GM12878 (cell line): Measurements from ENCODE around the gene CAPN15. TPM values are rescaled to one million over a fixed set of nuclear protein-coding genes. Genes with fewer than 3 reads are reported as not detected.

Source experiments
- CBX3 ChIP-seq: fragments of 200-600 bp; sonication (generic); IDR thresholded peaks from 2 replicates; pipeline ENCODE4 v1.6.1; 2016; ENCODE audit warnings: low read depth, borderline replicate concordance
- CBX5 ChIP-seq: sonication (generic); IDR thresholded peaks from 2 replicates; pipeline ENCODE4 v1.6.1; 2016; ENCODE audit warnings: low read depth, moderate library complexity, mild to moderate bottlenecking, inconsistent platforms
- CHD2 ChIP-seq: IDR thresholded peaks from 2 replicates; pipeline ENCODE4 v1.6.1; 2011; ENCODE audit warnings: low read depth, low read length, improper control_type of control experiment, borderline replicate concordance
- MEF2A ChIP-seq: IDR thresholded peaks from 2 replicates; pipeline ENCODE4 v1.6.1; 2011; ENCODE audit warnings: low read depth, mild to moderate bottlenecking, low read length, moderate library complexity; ENCODE audit not compliant: insufficient read depth
- MYC ChIP-seq: IDR thresholded peaks from 2 replicates; pipeline ENCODE4 v1.6.1; 2011; ENCODE audit warnings: mild to moderate bottlenecking, low read length, moderate library complexity, inconsistent platforms; ENCODE audit not compliant: insufficient read depth, insufficient replicate concordance, insufficient read length, severe bottlenecking
- PBX3 ChIP-seq: IDR thresholded peaks from 2 replicates; pipeline ENCODE4 v1.6.1; 2011; ENCODE audit warnings: mild to moderate bottlenecking, low read depth, low read length, moderate library complexity; ENCODE audit not compliant: insufficient replicate concordance
- POLR2AphosphoS5 ChIP-seq: IDR thresholded peaks from 2 replicates; pipeline ENCODE4 v1.6.1; 2011; ENCODE audit warnings: mild to moderate bottlenecking, low read length, inconsistent platforms
- PRDM15 ChIP-seq: fragments of 450-650 bp; formaldehyde crosslinking; IDR thresholded peaks from 2 replicates; pipeline ENCODE4 v1.4.0; 2020; ENCODE audit warnings: mild to moderate bottlenecking, moderate library complexity
- RAD21 ChIP-seq: IDR thresholded peaks from 2 replicates; pipeline ENCODE4 v1.6.1; 2011; ENCODE audit warnings: mild to moderate bottlenecking, low read depth, low read length, moderate library complexity; ENCODE audit not compliant: insufficient read depth
- RAD51 ChIP-seq: fragments of 450-650 bp; IDR thresholded peaks from 2 replicates; pipeline ENCODE4 v1.6.1; 2016; ENCODE audit warnings: moderate library complexity, mild to moderate bottlenecking, inconsistent platforms
- SMAD5 ChIP-seq: IDR thresholded peaks from 2 replicates; pipeline ENCODE4 v1.6.1; 2016; ENCODE audit warnings: antibody characterized with exemption, low read depth
- SP1 ChIP-seq: IDR thresholded peaks from one replicate; pipeline ENCODE4 v1.6.1; 2011; ENCODE audit warnings: low read depth, low read length
- SREBF1 ChIP-seq: IDR thresholded peaks from 2 replicates; pipeline ENCODE4 v1.6.1; 2012; ENCODE audit warnings: mild to moderate bottlenecking, low read length
- SRF ChIP-seq, 2 experiments: IDR thresholded peaks; 2 replicates each; pipeline ENCODE4 v1.6.1; 2011; ENCODE audit warnings: low read depth in 2 of 2, low read length in 2 of 2, mild to moderate bottlenecking in 1 of 2, moderate library complexity in 1 of 2
- WRNIP1 ChIP-seq: IDR thresholded peaks from 2 replicates; pipeline ENCODE4 v1.6.1; 2011; ENCODE audit warnings: low read depth, low read length, improper control_type of control experiment, borderline replicate concordance
- polyA plus RNA-seq, 11 experiments: library from polyadenylated mRNA; depleted of rRNA in 4 of 11; unstranded in 6 of 11; stranded (reverse) in 5 of 11; fragments of >200 nt; fragmentation: Nextera tagmentation in 4 of 11; fragmentation: Illumina TruSeq in 1 of 11; extraction: Ambion mirVana in 4 of 11; extraction: Trizol in 1 of 11; gene quantifications; 1 replicate in 1 of 11; 2 replicates in 10 of 11; pipeline versions ENCODE4 v1.2.1 to v1.2.3, GENCODE V29; 2011 to 2016; ENCODE audit warnings: inconsistent platforms in 2 of 11, missing spikeins in 2 of 11, low read depth in 1 of 11
- total RNA-seq, 4 experiments: library from RNA; depleted of rRNA in 3 of 4; stranded (reverse); fragments of >200 nt in 3 of 4; fragmentation: Illumina TruSeq in 1 of 4; extraction: Trizol in 1 of 4; gene quantifications; 2 replicates each; pipeline versions ENCODE4 v1.2.1 to v1.2.3, GENCODE V29; 2013 to 2021
- TF ChIP-seq, protein P1 (sequence below): fragments of 450-650 bp; conservative IDR thresholded peaks from 2 replicates; pipeline ENCODE4 v1.6.1; 2017; ENCODE audit warnings: mild to moderate bottlenecking, moderate library complexity
- TF ChIP-seq, protein P2 (sequence below): fragments of 450-650 bp; IDR thresholded peaks from 2 replicates; pipeline ENCODE4 v1.6.1; 2017; ENCODE audit warnings: borderline replicate concordance

The CAPN15 gene
- total and polyA plus RNA-seq, 10 of the 15 experiments (the other 5 are each of a cell fraction or from before 2014, with no cell fraction given) = 0.40 to 78.5 (median 8.3) TPM

- TF ChIP-seq SREBF1 (no peak), POLR2AphosphoS5 (peak; percentile 71), CBX3 (no peak), WRNIP1 (no peak), PRDM15 (no peak), CBX5 (no peak), SRF (IDR thresholded peaks at IDR 0.05; ENCODE audit: low read depth in 2 of 2, low read length in 2 of 2) (peak; percentile 73 to 85), SP1 (no peak), MYC (peak; percentile 49), RAD51 (no peak), PBX3 (peak; percentile 93), RAD21 (no peak), CHD2 (no peak; the same call in 1 of the 2 replicates), MEF2A (no peak), SMAD5 (no peak)
- TF ChIP-seq, protein P1, sequence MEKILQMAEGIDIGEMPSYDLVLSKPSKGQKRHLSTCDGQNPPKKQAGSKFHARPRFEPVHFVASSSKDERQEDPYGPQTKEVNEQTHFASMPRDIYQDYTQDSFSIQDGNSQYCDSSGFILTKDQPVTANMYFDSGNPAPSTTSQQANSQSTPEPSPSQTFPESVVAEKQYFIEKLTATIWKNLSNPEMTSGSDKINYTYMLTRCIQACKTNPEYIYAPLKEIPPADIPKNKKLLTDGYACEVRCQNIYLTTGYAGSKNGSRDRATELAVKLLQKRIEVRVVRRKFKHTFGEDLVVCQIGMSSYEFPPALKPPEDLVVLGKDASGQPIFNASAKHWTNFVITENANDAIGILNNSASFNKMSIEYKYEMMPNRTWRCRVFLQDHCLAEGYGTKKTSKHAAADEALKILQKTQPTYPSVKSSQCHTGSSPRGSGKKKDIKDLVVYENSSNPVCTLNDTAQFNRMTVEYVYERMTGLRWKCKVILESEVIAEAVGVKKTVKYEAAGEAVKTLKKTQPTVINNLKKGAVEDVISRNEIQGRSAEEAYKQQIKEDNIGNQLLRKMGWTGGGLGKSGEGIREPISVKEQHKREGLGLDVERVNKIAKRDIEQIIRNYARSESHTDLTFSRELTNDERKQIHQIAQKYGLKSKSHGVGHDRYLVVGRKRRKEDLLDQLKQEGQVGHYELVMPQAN = peak; percentile 94
- TF ChIP-seq, protein P2, sequence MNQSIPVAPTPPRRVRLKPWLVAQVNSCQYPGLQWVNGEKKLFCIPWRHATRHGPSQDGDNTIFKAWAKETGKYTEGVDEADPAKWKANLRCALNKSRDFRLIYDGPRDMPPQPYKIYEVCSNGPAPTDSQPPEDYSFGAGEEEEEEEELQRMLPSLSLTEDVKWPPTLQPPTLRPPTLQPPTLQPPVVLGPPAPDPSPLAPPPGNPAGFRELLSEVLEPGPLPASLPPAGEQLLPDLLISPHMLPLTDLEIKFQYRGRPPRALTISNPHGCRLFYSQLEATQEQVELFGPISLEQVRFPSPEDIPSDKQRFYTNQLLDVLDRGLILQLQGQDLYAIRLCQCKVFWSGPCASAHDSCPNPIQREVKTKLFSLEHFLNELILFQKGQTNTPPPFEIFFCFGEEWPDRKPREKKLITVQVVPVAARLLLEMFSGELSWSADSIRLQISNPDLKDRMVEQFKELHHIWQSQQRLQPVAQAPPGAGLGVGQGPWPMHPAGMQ = no peak
Measured at GRCh38 chr16:588889-589657, 61.6 kb downstream of the CAPN15 start (continued).
